Measurements from ENCODE around the gene PPTC7.
"Not testable (repeated sequence)": the region's sequence is repeated elsewhere in the genome, so short reads cannot be mapped to it uniquely, and the experiment has no call there.

- TF ChIP-seq POLR2A (IDR thresholded peaks at IDR 0.05; ENCODE audit: insufficient read depth in 1 of 2, low read depth in 2 of 2, low read length in 2 of 2); RAD21 (CRISPR knock-in tag; IDR thresholded peaks at IDR 0.05); HHEX (CRISPR knock-in tag; IDR thresholded peaks at IDR 0.05); TAF1 (CRISPR knock-in tag; IDR thresholded peaks at IDR 0.05); NFIC (IDR thresholded peaks at IDR 0.05; ENCODE audit: low read length); HOMEZ (CRISPR knock-in tag; IDR thresholded peaks at IDR 0.05; ENCODE audit: low read depth): not testable (repeated sequence)
These were observed 62.0 kb downstream of the PPTC7 start for GRCh38 chr12:110520876-110521712.
